NCI-H460 (cell line): Measurements from ENCODE around the gene PPP2R5A. TPM values are rescaled to one million over a fixed set of nuclear protein-coding genes. Genes with fewer than 3 reads are reported as not detected.
"Not testable (repeated sequence)": the region's sequence is repeated elsewhere in the genome, so short reads cannot be mapped to it uniquely, and the experiment has no call there.

Experiments used
- DNase-seq: peaks from one replicate; pipeline ENCODE4 v3.0.0-alpha.2; 2016; ENCODE audit warnings: low read depth; ENCODE audit errors: extremely low read depth
- total RNA-seq: library from RNA; depleted of rRNA; stranded (reverse); fragments of >200 nt; shearing (Covaris generic); gene quantifications from 2 replicates; pipeline ENCODE4 v1.2.3, GENCODE V29; 2014

Gene PPP2R5A
- total RNA-seq, 1 experiment from 2014 or later, result 56.4 TPM

DNA sequence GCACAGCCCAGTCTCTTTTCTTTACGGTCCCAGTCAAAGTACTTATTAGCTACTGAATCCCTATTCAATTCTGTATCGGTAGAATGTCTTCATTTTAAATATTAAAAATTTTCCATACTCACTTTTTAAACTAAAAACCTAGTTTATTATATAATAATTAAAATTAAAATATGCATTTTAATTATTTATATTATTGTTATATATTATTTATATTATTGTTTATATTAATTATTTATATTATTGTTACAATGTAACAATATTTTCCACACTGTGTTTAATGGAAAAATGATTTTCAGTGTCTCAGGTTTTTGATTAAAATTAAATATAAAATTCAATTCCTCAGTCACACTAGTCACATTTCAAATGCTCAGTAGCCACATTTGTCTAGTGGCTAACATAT is 18.2 kb upstream of the PPP2R5A start:
- no peak for DNase-seq

DNA sequence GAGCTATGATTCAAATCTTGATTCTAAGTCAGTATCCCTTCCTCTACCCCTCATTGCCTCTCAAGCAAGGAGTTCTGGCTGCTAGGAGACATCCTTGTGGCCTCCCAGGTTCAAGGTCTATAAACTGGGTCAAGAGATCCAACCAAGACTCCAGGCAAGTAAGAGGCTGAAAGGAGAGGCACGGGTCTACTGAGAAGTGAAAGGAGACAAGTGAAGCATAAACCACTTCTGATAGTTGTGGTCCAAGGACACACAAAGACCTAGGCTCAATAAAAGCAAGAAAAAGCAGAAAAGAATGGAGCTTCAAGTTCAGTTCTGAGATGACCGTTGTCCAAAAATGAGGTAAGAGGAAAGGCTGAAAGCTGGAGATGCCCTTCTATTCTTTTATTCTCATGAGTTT is 17.8 kb upstream of the PPP2R5A start:
- DNase-seq, result no peak

DNA sequence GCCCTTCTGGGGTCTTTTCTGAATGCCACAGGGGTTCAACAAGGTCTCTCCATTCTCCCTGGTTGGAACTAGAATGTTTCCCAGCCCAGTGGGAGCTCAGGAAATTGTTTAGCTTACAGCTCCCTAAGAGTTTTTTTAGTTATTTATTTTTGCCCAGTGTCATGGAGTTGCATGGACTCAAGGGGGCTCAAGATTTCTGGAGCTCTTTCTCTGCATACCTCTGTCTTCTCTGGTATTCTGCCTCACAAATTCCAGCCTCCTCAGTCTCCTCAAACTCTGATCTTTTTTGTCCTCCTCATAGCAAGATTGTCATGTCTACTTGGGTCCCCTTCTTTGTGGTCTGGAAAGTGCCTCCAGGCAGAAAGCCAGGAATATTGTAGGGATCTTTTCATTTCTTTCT is 15.9 kb upstream of the PPP2R5A start:
- no peak for DNase-seq

DNA sequence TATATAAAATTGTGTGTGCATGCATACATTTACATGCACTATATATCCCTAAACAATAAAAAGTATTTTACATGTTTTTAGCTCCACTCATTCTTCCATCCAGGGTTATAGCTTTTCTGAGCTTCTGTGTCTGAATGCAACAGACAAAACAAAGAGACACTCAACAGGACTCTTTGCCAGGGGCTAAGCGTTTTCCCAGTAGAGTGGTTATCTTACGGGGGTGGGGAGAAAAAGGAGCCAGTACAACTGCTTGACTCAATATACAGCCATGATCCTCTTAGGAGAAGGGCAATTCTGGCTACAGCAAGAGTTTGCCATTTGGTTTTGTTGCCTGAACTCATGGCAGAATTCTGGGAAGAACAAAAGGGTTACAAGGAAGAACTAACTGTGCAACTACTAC is 14.6 kb upstream of the PPP2R5A start:
- DNase-seq, result no peak

DNA sequence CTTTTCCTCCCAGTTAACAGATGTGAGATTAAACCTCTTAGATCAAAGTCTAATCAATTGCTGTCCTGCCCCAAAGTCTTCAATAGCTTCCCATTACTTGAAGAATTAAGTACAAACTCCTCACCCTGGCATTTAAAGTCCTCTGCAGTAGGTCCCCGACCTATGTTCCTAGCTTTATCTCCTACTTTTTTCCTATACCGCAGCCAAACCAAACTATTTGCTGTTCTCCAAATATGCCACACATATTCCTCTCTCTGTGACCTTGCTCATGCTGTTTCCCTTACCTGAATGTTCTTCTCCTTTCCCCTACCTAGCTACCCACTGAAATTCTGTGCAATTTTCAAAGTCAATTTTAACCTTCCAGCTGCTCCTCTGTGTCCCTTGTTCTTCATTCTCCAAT is 14.0 kb upstream of the PPP2R5A start:
- DNase-seq, result no peak

DNA sequence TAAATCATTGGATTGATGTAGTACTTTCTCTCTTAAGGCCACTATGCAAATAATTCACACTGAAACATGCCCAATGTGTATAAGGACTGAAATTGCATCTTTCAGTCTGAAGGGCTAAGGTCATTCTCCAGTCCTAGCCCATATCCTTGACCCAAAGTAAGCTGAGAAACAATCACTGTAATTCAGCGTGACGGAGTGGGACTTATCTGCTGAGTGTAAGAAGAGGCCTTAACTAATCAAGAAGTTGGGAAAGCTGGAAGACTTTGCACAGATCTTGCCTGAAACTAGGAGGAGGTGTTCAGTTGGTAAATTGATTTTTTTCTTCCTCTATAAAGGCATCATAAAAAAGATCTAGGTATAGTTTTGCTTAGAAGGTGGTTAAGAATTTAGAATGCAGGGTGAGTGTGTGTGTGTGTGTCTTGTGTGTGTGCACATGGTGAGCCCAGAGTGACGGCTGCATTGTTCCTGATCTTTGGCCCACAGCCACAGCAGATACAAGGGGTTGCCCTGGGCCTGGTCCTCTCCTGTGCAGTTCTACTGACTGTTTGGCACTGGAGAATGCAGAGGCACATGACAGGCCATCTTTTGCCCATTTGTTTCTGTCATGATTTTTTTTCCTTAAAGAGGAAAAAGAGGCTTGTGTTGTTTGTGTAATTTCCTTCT is 13.3 kb upstream of the PPP2R5A start:
- DNase-seq, result no peak

DNA sequence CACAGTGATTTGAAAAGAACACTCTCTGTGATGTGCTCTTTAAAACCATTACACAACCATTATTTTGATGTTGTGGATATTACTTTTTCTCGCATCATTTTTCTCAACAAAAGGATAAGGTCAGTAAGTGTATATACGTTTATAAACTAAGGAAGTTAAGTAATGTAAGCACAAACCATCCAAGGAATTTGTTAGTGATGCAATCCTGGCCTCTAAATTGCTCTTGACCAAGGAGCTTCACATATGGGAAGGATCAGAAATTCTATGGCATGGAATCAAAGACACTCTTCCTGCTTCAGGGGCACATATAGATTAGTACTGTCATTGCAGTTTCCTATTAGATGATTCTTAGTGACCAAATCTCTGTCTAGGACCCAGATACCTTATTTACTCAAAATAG is 3.6 kb upstream of the PPP2R5A start:
- peak; percentile 30 for DNase-seq

DNA sequence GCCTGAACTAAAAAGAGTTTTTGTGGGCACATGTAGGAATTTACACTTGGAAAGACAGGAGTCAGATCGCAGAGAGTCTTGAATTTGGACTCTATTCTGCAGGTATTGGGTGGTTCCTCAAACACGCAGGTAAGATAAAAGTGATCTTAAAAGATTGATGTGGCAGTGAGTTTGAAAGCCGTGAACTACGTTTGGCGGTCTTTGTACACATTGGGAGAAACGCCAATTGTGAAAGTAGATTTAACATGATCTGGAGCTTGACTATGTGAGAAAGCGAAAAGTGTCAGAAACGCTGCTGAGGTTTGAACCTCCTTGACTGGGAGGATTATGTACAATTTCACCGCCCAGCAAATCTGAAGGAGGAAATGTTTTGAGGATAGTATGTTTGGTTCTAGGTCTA is 1.5 kb upstream of the PPP2R5A start:
- no peak for DNase-seq

DNA sequence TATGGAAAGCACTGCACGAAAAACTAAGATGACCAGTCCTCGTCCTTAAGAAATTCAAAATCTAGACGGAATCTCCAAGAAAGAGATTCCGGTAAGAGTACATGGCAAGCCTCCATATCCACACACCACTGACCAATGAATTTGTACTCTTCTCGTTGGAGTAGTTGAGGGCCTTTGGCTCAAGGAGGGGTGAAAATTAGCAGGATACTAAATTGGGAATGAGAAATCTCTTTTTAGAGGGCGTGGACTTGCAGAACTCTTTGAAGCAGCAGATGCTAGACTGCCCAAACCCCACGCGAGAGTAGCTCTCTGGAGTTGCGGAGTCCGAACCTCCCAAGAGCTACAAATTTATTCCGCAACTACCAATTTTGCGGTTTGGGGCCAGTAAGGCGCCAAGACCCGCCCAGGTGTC is 872 bp upstream of the PPP2R5A start:
- no peak for DNase-seq

DNA sequence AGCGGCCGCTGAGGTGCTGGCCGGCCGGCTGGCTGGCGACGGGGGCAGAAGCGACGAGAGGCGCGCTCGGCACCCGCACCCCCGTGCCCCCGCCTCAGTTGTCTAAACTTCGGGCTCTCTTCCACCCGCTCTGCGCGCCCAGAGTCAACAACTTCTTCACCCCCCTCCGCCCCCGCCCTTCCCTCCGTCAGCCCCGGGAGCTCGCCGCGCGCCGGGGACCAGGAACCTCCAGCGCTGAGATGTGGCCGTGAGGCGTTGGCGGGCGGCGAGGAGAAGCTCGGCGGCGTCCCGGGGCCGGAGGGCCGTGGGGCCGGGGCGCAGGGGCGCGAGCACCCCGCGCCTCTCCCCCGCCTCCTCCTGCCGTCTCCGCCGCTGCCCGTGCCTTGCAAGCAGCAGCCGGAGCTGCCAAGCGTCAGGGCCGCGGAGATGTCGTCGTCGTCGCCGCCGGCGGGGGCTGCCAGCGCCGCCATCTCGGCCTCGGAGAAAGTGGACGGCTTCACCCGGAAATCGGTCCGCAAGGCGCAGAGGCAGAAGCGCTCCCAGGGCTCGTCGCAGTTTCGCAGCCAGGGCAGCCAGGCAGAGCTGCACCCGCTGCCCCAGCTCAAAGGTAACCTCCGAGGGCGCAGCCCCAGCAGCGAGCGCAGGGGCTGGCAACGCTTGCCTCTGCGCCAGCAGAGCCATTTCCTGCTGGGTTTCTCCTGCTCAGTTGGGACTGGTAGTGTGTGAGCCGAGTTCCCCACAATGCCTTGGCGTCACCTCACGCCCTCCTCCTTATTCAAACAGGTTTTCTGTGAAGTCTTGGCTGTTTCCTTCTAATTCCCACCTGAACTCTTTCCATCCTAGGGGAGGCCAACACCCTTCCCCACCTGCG is 710 bp downstream of the PPP2R5A start:
- peak; percentile 42 for DNase-seq

DNA sequence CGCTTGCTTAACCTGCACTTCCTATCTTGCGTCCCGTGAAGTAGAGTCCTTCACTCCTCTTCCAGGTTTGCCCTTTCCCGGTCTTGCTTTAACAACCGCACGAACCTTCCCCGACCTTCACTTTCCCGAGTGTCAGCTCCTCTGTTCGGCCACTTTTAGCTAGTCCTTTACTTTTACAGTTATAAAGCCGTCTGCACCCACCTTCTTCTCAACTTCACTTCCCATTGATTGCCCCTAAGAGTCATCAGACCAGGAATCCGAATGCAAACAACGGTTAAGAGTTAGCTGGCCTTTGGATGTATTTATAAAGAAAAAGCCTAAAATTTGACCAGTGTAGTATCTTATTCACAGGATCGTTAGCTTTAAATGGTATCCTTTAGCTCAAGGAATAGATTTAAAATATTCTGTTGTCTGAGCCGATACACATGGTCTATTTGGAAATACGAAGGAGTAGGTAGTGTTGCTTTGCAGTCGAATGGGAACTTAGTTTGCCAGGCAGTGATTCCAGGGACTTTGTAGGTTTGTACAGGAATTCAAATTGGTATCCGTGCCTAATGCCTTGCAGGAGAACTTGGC is 1.4 kb downstream of the PPP2R5A start:
- peak; percentile 20 for DNase-seq

DNA sequence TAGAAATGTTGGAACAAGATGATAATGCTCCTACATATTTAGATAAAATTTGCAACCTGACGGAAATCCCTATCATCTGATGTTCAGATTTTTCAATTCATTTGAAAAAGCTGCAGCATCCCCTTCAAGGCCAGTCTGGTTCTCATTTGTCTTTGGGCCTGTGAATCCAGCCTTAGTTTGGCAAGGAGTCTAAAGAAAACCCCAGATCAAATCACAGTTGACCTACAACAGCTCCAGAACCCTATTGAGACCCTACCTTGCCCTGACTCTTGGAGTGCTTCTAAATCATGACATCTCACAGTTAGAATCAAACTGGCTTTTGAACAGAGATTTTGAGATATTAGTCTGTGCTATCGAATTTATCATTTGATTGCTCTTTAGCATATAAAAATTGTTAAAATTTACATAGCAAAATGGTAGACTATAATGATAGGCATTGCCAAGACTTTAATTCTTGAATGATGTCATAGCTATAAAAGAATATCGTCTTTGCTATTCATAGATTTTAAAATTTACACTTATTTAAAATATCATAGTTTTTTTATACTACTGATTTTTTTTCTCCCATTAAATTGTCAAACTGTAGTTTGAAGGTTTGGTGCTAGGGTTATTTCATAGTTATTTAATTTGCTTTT is 2.2 kb downstream of the PPP2R5A start:
- DNase-seq, result no peak

DNA sequence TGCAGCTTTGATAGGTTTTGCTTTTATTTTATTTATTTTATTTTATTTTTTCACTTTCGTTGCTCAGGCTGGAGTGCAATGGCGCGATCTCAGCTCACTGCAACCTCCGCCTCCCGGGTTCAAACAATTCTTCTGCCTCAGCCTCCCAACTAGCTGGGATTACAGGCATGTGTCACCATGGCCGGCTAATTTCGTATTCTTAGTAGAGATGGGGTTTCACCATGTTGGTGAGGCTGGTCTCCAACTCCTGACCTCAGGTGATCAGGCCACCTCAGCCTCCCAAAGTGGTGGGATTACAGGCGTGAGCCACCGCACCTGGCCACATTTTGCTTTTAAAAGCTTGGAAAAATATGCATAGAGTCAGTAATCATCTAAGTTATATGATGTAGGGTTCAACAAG is 2.8 kb downstream of the PPP2R5A start:
- DNase-seq, result not testable (repeated sequence)

DNA sequence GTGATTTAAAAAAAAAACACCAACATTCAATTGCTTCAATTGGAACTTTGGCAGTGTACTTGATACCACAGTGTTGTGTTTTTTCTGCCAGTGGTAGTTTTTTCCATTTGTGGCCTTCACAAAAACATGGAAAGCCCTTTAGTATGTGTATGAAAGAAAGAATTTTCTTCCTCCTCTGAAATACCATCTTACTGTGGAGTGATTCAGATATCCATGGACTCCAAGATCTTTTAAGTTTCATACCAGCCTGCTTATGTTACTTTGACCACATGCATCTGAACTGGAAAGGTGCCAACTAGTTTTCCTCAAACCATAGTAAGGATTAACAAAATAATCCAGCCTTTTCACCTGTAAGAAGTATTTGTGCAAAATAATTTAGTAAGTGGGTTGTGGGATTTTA is 3.4 kb downstream of the PPP2R5A start:
- peak; percentile 21 for DNase-seq

DNA sequence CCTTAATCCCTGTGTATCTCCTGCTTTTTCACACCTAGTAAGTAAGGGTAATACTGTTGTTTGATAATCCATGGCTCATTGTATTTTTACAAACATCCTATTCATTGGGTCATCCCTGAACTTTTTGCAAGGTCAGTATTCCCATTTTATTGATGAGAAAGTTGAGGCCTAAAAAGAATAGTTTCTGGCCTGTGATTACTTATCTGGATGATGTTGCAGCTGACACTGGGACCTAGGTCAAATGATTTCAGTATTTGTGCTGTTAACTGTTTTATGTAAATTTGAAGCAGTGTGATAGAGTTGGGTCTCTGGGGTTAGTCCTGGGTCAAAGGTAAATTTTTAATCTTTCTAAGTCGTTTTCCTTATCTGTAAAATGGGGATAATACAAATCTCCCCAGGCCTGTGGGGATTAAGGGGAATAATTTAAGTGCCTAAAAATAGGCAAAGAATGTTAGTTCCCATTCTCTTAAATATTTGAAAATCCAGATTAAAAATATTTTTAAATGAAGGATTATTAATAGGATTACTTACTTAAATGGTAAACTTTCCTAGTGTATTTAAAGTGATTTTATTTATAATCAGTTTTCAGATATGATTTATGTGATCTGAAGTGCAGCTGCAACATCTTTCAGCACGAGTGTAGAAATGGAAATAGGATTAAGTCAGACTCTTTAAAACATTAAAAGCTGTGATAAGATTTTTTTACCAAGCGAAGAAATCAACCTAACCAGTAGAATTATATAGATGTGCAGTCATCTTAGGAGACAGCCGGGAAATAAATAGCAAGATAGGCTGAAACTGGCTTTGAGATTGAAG is 4.3 kb downstream of the PPP2R5A start:
- no peak for DNase-seq

DNA sequence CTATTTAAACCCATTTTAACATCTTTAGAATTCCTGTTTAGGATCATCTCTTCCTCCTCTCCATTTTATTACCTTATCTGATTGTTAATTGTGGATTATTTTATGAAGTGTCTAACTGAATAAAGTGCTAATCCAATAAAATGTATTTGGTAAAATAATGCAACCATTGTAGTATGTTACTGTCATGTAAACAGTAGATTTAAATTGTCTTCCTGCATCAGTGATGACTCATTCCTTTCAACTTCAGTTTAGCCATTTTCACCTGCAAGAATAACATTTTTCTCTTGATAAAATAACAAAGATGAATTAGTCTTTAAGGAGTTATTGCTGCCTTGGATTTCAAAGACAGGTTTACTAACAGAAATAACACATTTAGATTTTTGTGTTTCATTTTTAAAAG is 5.4 kb downstream of the PPP2R5A start:
- no peak for DNase-seq

DNA sequence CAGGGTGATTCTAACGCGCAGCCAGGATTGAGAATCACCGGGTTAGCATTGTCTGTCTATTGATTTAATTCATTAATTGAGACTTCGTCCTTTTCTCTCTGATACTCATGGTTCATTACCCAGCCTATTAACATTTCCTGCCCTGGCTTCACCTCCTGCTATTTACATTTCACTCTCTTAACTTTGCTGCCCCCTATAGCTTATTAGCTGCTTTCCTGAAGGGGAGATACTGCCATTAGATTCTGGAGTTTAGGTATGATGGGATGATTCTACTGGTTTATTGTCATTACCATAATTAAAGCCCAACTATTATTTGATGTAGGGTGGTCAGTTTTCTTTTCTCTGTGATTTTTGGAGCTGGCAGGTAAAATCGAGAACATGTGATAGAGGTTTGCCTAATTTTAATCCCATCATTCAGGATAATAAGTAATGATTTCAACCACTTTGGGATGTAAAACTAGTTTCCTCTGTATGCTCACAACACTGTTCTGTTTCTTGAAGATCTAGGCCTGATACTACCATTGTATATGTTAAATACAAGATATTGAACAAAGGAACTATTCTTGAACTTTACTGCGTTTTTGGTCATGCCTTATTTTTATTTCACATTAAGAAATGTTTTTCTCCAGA is 6.4 kb downstream of the PPP2R5A start:
- DNase-seq, result peak; percentile 68

DNA sequence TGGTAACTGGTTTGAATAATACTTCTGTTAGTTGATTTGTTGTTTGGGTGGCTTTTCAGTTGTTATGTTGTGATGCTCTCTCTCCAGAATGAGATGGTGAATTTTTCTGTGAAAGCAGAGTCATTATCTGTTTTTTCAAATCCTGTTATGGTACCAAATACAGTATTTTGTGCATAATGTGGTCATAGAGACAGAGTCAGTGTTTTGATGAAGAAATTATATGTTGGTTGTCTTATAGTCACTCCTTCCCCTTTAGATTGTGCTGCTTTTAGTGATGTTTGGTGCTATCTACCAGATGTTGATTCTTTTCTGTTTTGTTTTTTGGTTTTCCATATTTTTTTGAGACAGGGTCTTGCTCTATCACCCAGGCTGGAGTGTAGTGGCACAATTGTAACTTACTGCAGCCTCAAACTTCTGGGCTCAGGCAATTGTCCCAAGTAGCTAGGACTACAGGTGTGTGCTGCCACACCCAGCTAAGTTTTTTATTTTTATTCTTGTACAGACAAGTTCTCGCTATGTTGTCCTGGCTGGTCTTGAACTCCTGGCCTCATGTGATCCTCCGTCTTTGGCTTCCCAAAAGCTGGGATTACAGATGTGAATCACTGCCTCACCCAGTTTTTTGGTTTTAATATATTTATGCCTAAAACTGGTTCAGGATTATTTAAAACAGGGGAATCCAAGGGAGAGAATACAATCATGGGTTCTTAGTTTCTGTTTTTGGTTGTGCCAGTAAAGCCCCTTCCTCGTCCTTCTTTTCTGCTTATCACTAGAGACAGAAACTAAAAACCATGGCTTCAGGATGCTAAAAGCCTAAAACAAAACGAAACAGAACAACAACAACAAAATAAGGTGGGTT is 7.3 kb downstream of the PPP2R5A start:
- DNase-seq, result no peak

DNA sequence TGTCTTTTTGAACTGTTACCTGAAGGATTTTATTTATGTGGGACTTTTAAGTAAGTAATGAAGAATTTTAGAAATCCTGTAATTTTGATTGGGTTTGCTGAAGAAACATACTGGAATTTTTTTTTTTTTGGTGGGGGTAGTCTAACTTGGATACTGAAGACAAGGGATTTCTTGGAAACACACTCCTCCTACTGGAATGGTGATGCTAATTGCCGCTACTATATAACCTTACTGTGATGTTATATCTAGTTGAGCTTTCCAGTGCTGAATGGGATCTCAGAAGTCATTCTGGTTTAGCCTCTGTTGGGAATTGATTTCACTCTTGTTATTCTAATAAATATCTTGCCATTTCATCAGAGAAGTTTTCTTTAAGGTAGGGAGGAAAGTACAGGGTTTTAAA is 8.4 kb downstream of the PPP2R5A start:
- no peak for DNase-seq
